Stimulated activated CD8-positive, alpha-beta memory T cell treated with anti-CD3 and anti-CD28 coated beads, Interleukin-7, amount 100 ng/mL, for 48 hours (primary cell): ENCODE results near the gene COX19.
"Not testable (repeated sequence)": the region's sequence is repeated elsewhere in the genome, so short reads cannot be mapped to it uniquely, and the experiment has no call there.

ENCODE experiments used
- DNase-seq, 2 donors: peaks; one replicate each; pipeline ENCODE4 v3.0.0-alpha.2; 2020; ENCODE audit warnings: low read depth in 1 of 2; ENCODE audit errors: extremely low read depth in 1 of 2

COX19 gene

GRCh38 chr7:1011297-1012003 lies 36.1 kb upstream of the COX19 start:
- DNase-seq: no peak

- no peak for DNase-seq
Observed at GRCh38 chr7:1010226-1010625, 34.9 kb upstream of the COX19 start.

- DNase-seq: no peak
Observed at GRCh38 chr7:1009747-1010146, 34.4 kb upstream of the COX19 start.

- DNase-seq: no peak
Observed at GRCh38 chr7:1008733-1009363, 33.5 kb upstream of the COX19 start.

GRCh38 chr7:1007901-1008300 lies 32.6 kb upstream of the COX19 start:
- no peak for DNase-seq

GRCh38 chr7:1005303-1005702 lies 30.0 kb upstream of the COX19 start:
- DNase-seq: no peak

GRCh38 chr7:1004018-1004852 lies 28.9 kb upstream of the COX19 start:
- DNase-seq: no peak

GRCh38 chr7:1002445-1002844 lies 27.1 kb upstream of the COX19 start:
- not testable (repeated sequence) for DNase-seq

- DNase-seq: not testable (repeated sequence)
Observed at GRCh38 chr7:1002026-1002425, 26.7 kb upstream of the COX19 start.

- DNase-seq: not testable (repeated sequence)
Observed at GRCh38 chr7:1001069-1001770, 25.9 kb upstream of the COX19 start.

- no peak for DNase-seq
Observed at GRCh38 chr7:999941-1000935, 24.9 kb upstream of the COX19 start.

GRCh38 chr7:999149-999879 lies 24.0 kb upstream of the COX19 start:
- DNase-seq: no peak

- no peak for DNase-seq
Observed at GRCh38 chr7:997404-998395, 22.4 kb upstream of the COX19 start.

- no peak for DNase-seq
Observed at GRCh38 chr7:996079-996872, 20.9 kb upstream of the COX19 start.

- DNase-seq: no peak
Observed at GRCh38 chr7:995571-995970, 20.2 kb upstream of the COX19 start.

GRCh38 chr7:994592-995308 lies 19.4 kb upstream of the COX19 start:
- DNase-seq: no peak
